ENCODE data around the gene FBLIM1.

GRCh38 chr1:15733726-15734226 is 24.8 kb upstream of the FBLIM1 start:
- TF ChIP-seq EZH2 (IDR thresholded peaks at IDR 0.05; ENCODE audit: borderline replicate concordance) (no peak), CTCF (IDR thresholded peaks at IDR 0.05; ENCODE audit: poor library complexity) (no peak), EZH2phosphoT487 (IDR thresholded peaks at IDR 0.05; ENCODE audit: low read depth, severe bottlenecking, unreplicated experiment) (no peak)
